Adrenal gland (tissue), 12 donors: Measurements from ENCODE around the gene RABAC1. TPM values are rescaled to one million over a fixed set of nuclear protein-coding genes. Genes with fewer than 3 reads are reported as not detected.

ENCODE experiments used
- DNase-seq, 7 donors: peaks; one replicate each; pipeline ENCODE4 v3.0.0-alpha.2; 2019 to 2020
- H3K27ac ChIP-seq, 5 donors: fragments of 200-600 bp; sonication (generic) in 4 of 5; 1 replicate in 3 of 5; 2 replicates in 2 of 5; pipeline versions ENCODE4 v1.5.1 to v1.8.0; 2016 to 2020; ENCODE audit warnings: mild to moderate bottlenecking in 1 of 5
- H3K27me3 ChIP-seq: fragments of 200-600 bp; 2 replicates; pipeline ENCODE4 v1.8.0; 2021
- H3K36me3 ChIP-seq, 2 donors: fragments of 200-600 bp; replicated peaks in 1 of 2; 1 replicate in 1 of 2; 2 replicates in 1 of 2; pipeline versions ENCODE4 v1.5.1 to v1.8.0; 2018 to 2022
- H3K4me1 ChIP-seq, 2 donors: fragments of 200-600 bp; replicated peaks in 1 of 2; 1 replicate in 1 of 2; 2 replicates in 1 of 2; pipeline versions ENCODE4 v1.5.1 to v1.8.0; 2018 to 2021
- H3K4me3 ChIP-seq, 4 donors: fragments of 200-600 bp; sonication (generic) in 3 of 4; one replicate each; pipeline ENCODE4 v1.5.1; 2016 to 2018
- H3K9me3 ChIP-seq, 3 donors: fragments of 200-600 bp; sonication (generic) in 1 of 3; replicated peaks in 1 of 3; 1 replicate in 2 of 3; 2 replicates in 1 of 3; pipeline versions ENCODE4 v1.5.1 to v1.8.0; 2016 to 2021
- POLR2A ChIP-seq, 2 donors: fragments of 450-650 bp; IDR thresholded peaks; one replicate each; pipeline ENCODE4 v1.6.1; 2017; ENCODE audit warnings: antibody characterized with exemption in 2 of 2, mild to moderate bottlenecking in 2 of 2, moderate library complexity in 1 of 2
- WGBS, 4 donors: extraction: QIAGEN DNeasy Blood & Tissue Kit in 2 of 4; methylation state at CpG; one replicate each; pipeline versions ENCODE4 v1.1.5 to v1.1.7; 2013 to 2017; 5-methylcytosine and 5-hydroxymethylcytosine counted together
- intact Hi-C, 2 donors: fragments of 100-400 bp; cut with DNase I; formaldehyde crosslinking; loops; one replicate each; pipeline versions ENCODE4 v1.14.1 to v1.15.0; 2022 to 2023
- polyA plus RNA-seq, 3 donors: library from polyadenylated mRNA; stranded (reverse); fragments of 200-250 nt in 2 of 3; fragments of 350-450 nt in 1 of 3; fragmentation: Illumina TruSeq in 1 of 3; extraction: RNeasy Lipid Tissue Mini Kit (QIAGEN cat#74804) in 1 of 3; gene quantifications; one replicate each; pipeline ENCODE4 v1.2.3, GENCODE V29; 2013 to 2014
- total RNA-seq, 9 donors: library from RNA; depleted of rRNA in 4 of 9; stranded (reverse); fragments of >200 nt in 4 of 9; fragments of 120-200 nt in 1 of 9; fragmentation: NEBNext Ultra II Directional in 1 of 9; extraction: Animal tissue kit (Norgen Biotek cat#: 25700) in 1 of 9; gene quantifications; one replicate each; pipeline versions ENCODE4 v1.1.0 to v1.2.4, GENCODE V29; 2013 to 2023
- TF ChIP-seq, protein P1 (sequence below), 6 experiments: fragments of 450-650 bp in 4 of 6; fragments of 200-600 bp in 2 of 6; sonication (generic) in 1 of 6; IDR thresholded peaks; 1 replicate in 5 of 6; 2 replicates in 1 of 6; pipeline versions ENCODE4 v1.5.1 to v1.8.0; 2016 to 2021; ENCODE audit warnings: antibody characterized with exemption in 6 of 6, mild to moderate bottlenecking in 2 of 6, moderate library complexity in 1 of 6
- donor health status: healthy with polysubstance abuse.
- donor health status: Bipolar disorder and iron deficiency.
- donor health status: DM: yes; HTN: yes; CAD: no.
- donor health status: DM: no; HTN: no; CAD: no.
- donor health status: DM: no; HTN: no; CAD: no.
- donor health status: DM: yes; HTN: yes; CAD: no.

The RABAC1 gene
- total and polyA plus RNA-seq, 12 donors: 17.9 to 397 (median 178) TPM

DNA sequence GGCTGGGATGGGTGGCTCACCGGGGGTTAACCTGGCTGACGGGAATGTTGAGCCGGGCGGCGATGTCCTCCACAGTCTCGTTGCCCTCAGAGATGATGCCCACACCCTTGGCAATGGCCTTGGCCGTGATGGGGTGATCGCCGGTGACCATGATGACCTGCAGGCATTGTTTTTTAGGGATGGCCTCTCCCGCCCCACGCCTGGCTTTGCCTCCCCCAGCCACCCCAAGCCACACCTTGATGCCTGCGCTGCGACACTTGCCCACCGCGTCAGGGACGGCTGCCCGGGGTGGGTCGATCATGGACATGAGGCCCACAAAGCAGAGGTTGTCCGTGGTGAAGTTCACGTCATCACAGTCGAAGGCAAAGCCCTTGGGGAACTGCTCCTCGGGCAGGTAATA is 18.8 kb upstream of the RABAC1 start:
- TF ChIP-seq, protein P1, sequence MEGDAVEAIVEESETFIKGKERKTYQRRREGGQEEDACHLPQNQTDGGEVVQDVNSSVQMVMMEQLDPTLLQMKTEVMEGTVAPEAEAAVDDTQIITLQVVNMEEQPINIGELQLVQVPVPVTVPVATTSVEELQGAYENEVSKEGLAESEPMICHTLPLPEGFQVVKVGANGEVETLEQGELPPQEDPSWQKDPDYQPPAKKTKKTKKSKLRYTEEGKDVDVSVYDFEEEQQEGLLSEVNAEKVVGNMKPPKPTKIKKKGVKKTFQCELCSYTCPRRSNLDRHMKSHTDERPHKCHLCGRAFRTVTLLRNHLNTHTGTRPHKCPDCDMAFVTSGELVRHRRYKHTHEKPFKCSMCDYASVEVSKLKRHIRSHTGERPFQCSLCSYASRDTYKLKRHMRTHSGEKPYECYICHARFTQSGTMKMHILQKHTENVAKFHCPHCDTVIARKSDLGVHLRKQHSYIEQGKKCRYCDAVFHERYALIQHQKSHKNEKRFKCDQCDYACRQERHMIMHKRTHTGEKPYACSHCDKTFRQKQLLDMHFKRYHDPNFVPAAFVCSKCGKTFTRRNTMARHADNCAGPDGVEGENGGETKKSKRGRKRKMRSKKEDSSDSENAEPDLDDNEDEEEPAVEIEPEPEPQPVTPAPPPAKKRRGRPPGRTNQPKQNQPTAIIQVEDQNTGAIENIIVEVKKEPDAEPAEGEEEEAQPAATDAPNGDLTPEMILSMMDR (IDR thresholded peaks at IDR 0.05): no peak
- TF ChIP-seq POLR2A (IDR thresholded peaks at IDR 0.05): no peak
- WGBS, 4 donors: 57 to 79% (median 72%) methylated on average over 1 to 22 of the region's 22 CpGs
- intact Hi-C loops: no loop called here

GRCh38 chr19:41974652-41975051 is 15.5 kb upstream of the RABAC1 start:
- Histone ChIP-seq H3K27ac (no peak overlapping the region), H3K36me3 (no peaks in the 10 kb centered on the region), H3K9me3 (no peaks in the 10 kb centered on the region), H3K4me1 (no peaks in the 10 kb centered on the region), H3K4me3 (no peak overlapping the region), H3K27me3 (no peaks in the 10 kb centered on the region)
- intact Hi-C loops: no loop called here
- no peak for DNase-seq
- TF ChIP-seq POLR2A (IDR thresholded peaks at IDR 0.05): no peak
- TF ChIP-seq, protein P1 (IDR thresholded peaks at IDR 0.05): no peak
- 78 to 83% (median 78%) methylated on average over 5 to 8 of the region's 8 CpGs for WGBS, 4 donors

More for the DNA sequence above, 18.8 kb upstream of the RABAC1 start:
- H3K27ac ChIP-seq: no peak overlapping the region
- H3K4me1 ChIP-seq: no peaks in the 10 kb centered on the region
- H3K4me3 ChIP-seq: no peak overlapping the region
- no peaks in the 10 kb centered on the region for H3K27me3 ChIP-seq
- no peaks in the 10 kb centered on the region for H3K9me3 ChIP-seq
- no peak for DNase-seq
- H3K36me3 ChIP-seq: no peaks in the 10 kb centered on the region

DNA sequence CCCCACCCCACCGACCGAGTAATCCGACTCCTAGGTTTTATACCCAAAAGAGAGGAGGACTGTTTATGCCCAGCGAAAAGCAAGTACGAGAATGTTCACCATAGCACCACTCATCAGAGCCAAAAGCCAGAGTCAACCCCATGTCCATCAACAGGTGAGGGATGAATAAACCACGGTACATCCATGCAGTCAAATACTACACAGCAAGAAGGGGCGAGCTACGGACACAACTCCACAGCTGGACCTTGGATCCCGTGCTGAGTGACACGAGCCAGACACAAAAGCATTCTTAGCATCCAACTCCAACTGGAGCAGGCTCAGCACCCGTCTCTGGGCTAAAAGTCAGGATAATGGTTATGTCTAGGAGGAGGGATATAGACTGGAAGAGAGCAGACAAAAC is 12.2 kb upstream of the RABAC1 start:
- no peaks in the 10 kb centered on the region for H3K36me3 ChIP-seq
- TF ChIP-seq, protein P1 (IDR thresholded peaks at IDR 0.05): no peak
- TF ChIP-seq POLR2A (IDR thresholded peaks at IDR 0.05): no peak
- H3K27ac ChIP-seq: no peak overlapping the region
- WGBS, 4 donors: 76 to 90% (median 86%) methylated on average over 8 to 11 of the region's 11 CpGs
- no peaks in the 10 kb centered on the region for H3K27me3 ChIP-seq
- H3K9me3 ChIP-seq: no peaks in the 10 kb centered on the region
- no peak overlapping the region for H3K4me3 ChIP-seq
- H3K4me1 ChIP-seq: no peaks in the 10 kb centered on the region
- intact Hi-C loops: no loop called here
- DNase-seq: no peak

DNA sequence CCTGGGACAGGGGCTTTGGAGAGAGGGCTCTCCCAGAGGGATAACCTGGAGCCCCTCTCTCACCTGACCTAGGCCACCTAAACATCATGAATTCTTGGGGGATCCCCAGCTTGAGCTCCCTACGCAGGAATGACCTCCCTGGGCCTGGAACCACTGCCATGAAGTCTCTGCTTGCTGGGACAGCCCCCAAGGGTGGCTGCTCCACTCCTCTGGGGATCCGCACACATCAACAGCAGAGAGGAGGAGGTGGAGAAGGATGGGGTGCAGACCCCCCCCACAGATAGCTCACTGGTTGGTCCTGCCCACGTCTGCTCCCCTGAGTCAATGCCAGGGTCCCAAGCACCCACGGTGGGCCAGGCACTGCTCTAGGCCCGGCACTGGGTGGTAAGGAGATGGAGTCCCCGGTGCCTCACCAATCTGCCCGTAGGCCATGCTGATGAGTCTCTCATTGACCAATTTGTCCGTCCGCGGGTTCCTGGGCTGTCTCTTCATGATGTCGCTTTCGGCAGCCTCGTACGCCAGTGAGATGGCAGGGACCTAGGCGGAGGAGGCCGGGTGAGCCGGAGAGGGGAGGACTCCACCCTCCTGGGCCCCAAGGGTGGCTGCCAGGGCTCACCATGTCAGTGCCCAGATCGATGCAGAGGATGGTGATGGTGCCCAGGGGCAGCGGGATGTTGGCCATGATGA is 10.8 kb upstream of the RABAC1 start:
- DNase-seq: no peak
- Histone ChIP-seq H3K4me1 (no peaks in the 10 kb centered on the region), H3K27me3 (no peaks in the 10 kb centered on the region), H3K4me3 (no peak overlapping the region), H3K9me3 (no peaks in the 10 kb centered on the region), H3K27ac (no peak overlapping the region), H3K36me3 (no peaks in the 10 kb centered on the region)
- intact Hi-C loops: no loop called here
- TF ChIP-seq, protein P1 (IDR thresholded peaks at IDR 0.05): no peak
- TF ChIP-seq POLR2A (IDR thresholded peaks at IDR 0.05): no peak
- WGBS, 4 donors: 86 to 93% (median 92%) methylated on average over 10 to 19 of the region's 19 CpGs
